Lower leg skin (tissue), 3 donors: ENCODE results near the gene P3H3.

Experiments
- CTCF ChIP-seq, 3 donors: fragments of 450-650 bp; IDR thresholded peaks; one replicate each; pipeline ENCODE4 v1.5.1; 2016; ENCODE audit warnings: antibody characterized with exemption in 3 of 3, mild to moderate bottlenecking in 3 of 3, moderate library complexity in 2 of 3
- POLR2A ChIP-seq, 2 donors: fragments of 450-650 bp; IDR thresholded peaks; one replicate each; pipeline ENCODE4 v1.6.1; 2016 to 2017; ENCODE audit warnings: antibody characterized with exemption in 2 of 2, mild to moderate bottlenecking in 1 of 2, moderate library complexity in 1 of 2

GRCh38 chr12:6842075-6842474 is 13.9 kb downstream of the P3H3 start:
- TF ChIP-seq CTCF (IDR thresholded peaks at IDR 0.05) (no peak), POLR2A (IDR thresholded peaks at IDR 0.05) (no peak)
